ENCODE measurements around the gene OLFML2A. TPM values are rescaled to one million over a fixed set of nuclear protein-coding genes. Genes with fewer than 3 reads are reported as not detected.
A peak's percentile ranks its signal among the peaks of the same experiment; 100 is the strongest.
"Not testable (repeated sequence)": the region's sequence is repeated elsewhere in the genome, so short reads cannot be mapped to it uniquely, and the experiment has no call there.

The OLFML2A gene
- total RNA-seq, 6 donors from 2014 or later: 4.2 to 35.6 (median 12.2) TPM

DNA sequence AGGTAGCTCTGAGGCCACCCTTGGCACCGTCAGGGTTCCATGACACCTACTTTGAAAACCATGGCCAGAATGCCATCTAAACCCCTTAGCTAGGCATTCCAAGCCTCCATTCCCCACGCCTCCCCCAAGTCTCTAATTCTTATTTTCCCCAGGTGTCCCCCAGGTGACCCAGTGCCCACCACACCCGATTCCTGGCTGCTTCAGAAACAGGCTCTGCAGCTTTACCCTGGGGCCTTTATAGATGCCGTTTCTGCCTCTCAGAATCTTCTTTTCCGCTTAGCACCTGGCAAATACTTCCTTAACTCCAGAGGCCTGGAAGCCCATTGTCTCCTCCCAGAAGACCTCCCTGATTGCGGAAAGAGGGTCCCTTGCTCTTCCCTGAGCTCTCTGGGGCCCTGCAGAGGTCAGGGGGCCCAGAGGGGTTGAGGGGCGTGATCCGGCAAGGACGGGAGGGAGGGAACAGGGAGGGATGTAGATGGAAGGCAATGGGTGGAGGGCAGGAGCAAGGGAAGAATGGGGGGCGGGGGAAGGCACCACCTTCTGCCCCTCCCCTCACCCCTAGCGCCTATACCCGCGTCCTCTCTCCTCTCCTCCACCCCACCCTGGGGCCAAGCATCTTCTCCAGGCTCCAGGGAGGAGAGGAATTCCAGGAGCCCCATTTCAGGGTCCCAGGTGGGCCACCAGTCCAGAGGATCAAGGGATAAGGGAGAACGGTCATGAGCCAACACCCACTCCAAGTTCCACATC is 64.3 kb downstream of the OLFML2A start:
- DNase-seq: no peak
- ATAC-seq (ENCODE audit: low FRiP score in 2 of 2): peak in 1 of 2 donors; percentile 32
- Histone ChIP-seq H3K4me3 (no peak overlapping the region), H3K27me3 (no peaks in the 10 kb centered on the region), H3K9me3 (no peaks in the 10 kb centered on the region), H3K4me1 (no peaks in the 10 kb centered on the region), H3K36me3 (no peaks in the 10 kb centered on the region), H3K27ac (no peak overlapping the region)
- TF ChIP-seq EP300 (IDR thresholded peaks at IDR 0.05): no peak
- TF ChIP-seq, protein P1, sequence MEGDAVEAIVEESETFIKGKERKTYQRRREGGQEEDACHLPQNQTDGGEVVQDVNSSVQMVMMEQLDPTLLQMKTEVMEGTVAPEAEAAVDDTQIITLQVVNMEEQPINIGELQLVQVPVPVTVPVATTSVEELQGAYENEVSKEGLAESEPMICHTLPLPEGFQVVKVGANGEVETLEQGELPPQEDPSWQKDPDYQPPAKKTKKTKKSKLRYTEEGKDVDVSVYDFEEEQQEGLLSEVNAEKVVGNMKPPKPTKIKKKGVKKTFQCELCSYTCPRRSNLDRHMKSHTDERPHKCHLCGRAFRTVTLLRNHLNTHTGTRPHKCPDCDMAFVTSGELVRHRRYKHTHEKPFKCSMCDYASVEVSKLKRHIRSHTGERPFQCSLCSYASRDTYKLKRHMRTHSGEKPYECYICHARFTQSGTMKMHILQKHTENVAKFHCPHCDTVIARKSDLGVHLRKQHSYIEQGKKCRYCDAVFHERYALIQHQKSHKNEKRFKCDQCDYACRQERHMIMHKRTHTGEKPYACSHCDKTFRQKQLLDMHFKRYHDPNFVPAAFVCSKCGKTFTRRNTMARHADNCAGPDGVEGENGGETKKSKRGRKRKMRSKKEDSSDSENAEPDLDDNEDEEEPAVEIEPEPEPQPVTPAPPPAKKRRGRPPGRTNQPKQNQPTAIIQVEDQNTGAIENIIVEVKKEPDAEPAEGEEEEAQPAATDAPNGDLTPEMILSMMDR (IDR thresholded peaks at IDR 0.05): no peak
- TF ChIP-seq POLR2A (IDR thresholded peaks at IDR 0.05): no peak
- TF ChIP-seq POLR2AphosphoS5 (IDR thresholded peaks at IDR 0.05): no peak
- 79 to 84% methylated on average over 13 to 14 of the region's 14 CpGs for WGBS, 2 donors

DNA sequence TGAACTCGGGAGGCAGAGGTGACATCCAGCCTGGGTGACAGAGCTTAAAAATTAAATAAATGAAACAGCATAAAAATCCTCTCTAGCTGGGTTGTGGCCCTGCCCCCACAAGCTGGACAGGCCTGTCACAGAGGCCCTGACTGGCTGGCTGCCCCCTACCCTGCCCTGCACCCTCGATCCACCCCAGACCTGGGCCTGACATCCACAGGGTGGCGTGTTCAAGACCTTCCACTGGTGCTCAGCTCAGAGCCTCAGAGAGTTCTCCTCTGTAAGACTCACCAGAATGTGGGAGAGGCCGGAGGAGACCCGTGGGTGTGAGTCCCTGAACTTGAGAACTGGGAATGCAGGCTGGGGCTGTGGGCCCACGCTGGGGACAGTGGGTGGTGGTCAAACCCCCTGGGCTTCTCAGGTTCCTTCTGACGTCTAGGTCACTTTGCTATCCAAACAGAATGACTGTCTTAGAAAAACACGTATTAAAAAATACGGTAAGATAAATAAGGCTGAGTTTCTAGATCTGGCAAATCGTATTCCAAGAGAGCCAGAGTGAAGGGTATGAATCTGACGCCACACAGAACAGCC is 66.6 kb downstream of the OLFML2A start:
- DNase-seq: peak in 1 of 2 donors; percentile 32
- Histone ChIP-seq H3K9me3 (no peaks in the 10 kb centered on the region), H3K27ac (no peak overlapping the region), H3K36me3 (no peaks in the 10 kb centered on the region), H3K4me3 (no peak overlapping the region), H3K27me3 (no peaks in the 10 kb centered on the region), H3K4me1 (no peaks in the 10 kb centered on the region)
- no peak for TF ChIP-seq POLR2AphosphoS5 (IDR thresholded peaks at IDR 0.05)
- TF ChIP-seq, protein P1 (IDR thresholded peaks at IDR 0.05): no peak
- no peak for TF ChIP-seq EP300 (IDR thresholded peaks at IDR 0.05)
- TF ChIP-seq POLR2A (IDR thresholded peaks at IDR 0.05): no peak
- no peak for ATAC-seq (ENCODE audit: low FRiP score in 2 of 2)
- 74 to 88% methylated on average over 11 of the region's 11 CpGs for WGBS, 2 donors

DNA sequence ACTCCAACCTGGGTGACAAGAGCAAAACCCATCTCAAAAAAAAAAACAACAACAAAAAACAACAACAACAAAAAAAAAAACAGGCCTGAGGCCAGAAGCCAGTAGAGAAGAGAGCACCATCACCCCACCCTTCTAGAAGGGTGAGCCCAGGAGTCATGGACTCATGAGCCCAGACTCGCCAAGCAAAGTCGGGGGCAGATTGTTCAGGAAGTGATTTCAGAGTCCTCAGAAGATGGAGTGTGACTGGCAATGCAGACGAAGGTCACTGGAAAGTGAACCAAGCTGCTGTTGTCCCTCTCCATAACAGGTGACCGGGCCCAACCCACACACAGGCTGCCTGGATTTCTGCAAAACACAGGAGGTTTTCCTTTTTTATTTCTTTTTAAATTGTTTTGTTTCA is 67.4 kb downstream of the OLFML2A start:
- ATAC-seq (ENCODE audit: low FRiP score in 2 of 2): no peak
- H3K27ac ChIP-seq: no peak overlapping the region
- 71 to 72% methylated on average over 4 of the region's 4 CpGs for WGBS, 2 donors
- no peaks in the 10 kb centered on the region for H3K36me3 ChIP-seq
- no peak overlapping the region for H3K4me3 ChIP-seq
- TF ChIP-seq POLR2A (IDR thresholded peaks at IDR 0.05) (no peak), EP300 (IDR thresholded peaks at IDR 0.05) (no peak), POLR2AphosphoS5 (IDR thresholded peaks at IDR 0.05) (no peak)
- TF ChIP-seq, protein P1 (IDR thresholded peaks at IDR 0.05): no peak
- H3K27me3 ChIP-seq: no peaks in the 10 kb centered on the region
- no peaks in the 10 kb centered on the region for H3K4me1 ChIP-seq
- no peaks in the 10 kb centered on the region for H3K9me3 ChIP-seq
- no peak for DNase-seq

DNA sequence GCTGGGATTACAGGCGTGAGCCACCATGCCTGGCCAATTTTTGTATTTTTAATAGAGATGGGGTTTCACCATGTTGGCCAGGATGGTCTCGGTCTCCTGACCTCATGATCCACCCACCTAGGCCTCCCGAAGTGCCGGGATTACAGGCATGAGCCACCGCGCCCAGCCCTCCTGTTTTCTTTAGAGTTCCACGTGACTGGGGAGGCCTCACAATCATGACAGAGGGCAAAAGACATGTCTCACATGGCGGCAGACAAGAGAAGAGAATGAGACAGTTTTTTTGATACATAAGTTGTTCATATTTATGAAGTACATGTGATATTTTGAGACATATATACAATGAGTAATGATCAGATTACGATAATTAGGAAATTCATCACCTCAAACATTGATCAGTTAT is 69.5 kb downstream of the OLFML2A start:
- H3K9me3 ChIP-seq; ATAC-seq (ENCODE audit: low FRiP score in 2 of 2); H3K27ac ChIP-seq; DNase-seq; H3K27me3 ChIP-seq; H3K4me3 ChIP-seq; H3K4me1 ChIP-seq; H3K36me3 ChIP-seq: not testable (repeated sequence)
- WGBS, 2 donors: 92 to 94% methylated on average over 9 of the region's 9 CpGs

DNA sequence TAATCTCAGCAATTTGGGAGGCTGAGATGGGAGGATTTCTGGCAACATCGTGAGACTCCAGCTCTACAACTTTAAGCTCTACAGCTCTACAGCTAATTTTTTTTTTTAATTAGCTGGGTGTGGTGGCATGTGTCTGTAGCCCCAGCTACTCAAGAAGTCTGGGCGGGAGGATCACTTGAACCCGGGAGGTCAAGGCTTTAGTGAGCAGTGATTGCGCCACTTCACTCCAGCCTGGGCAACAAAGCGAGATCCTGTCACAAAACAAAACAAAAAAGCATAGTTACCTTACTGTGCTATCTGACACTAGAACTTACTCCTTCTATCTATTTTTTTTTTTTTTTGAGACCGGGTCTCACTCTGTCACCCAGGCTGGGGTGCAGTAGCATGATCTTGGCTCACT is 70.0 kb downstream of the OLFML2A start:
- TF ChIP-seq POLR2A (IDR thresholded peaks at IDR 0.05) (no peak), EP300 (IDR thresholded peaks at IDR 0.05) (no peak), POLR2AphosphoS5 (IDR thresholded peaks at IDR 0.05) (no peak)
- TF ChIP-seq, protein P1 (IDR thresholded peaks at IDR 0.05): no peak
- no peak for ATAC-seq (ENCODE audit: low FRiP score in 2 of 2)
- no peak overlapping the region for H3K4me3 ChIP-seq
- H3K27me3 ChIP-seq: no peaks in the 10 kb centered on the region
- H3K9me3 ChIP-seq: no peaks in the 10 kb centered on the region
- DNase-seq: no peak
- 77 to 82% methylated on average over 6 of the region's 6 CpGs for WGBS, 2 donors
- H3K27ac ChIP-seq: no peak overlapping the region
- H3K36me3 ChIP-seq: no peaks in the 10 kb centered on the region
- H3K4me1 ChIP-seq: peaks cover 0 to 2% (median 0%) of the 10 kb centered on the region in 4 donors

Data from upper lobe of left lung (tissue), 6 donors.